HepG2 (cell line): ENCODE data around the gene ADI1. TPM values are rescaled to one million over a fixed set of nuclear protein-coding genes. Genes with fewer than 3 reads are reported as not detected.

Experiments used
- AKAP8 ChIP-seq: sonication (generic); formaldehyde crosslinking; IDR thresholded peaks from 2 replicates; pipeline ENCODE4 v1.5.1; 2020; ENCODE audit warnings: mild to moderate bottlenecking, missing genetic modification reagents
- ARNT ChIP-seq: fragments of 450-650 bp; IDR thresholded peaks from 2 replicates; pipeline ENCODE4 v1.6.1; 2017
- GATAD1 ChIP-seq: IDR thresholded peaks from 2 replicates; pipeline ENCODE4 v1.6.1; 2016; ENCODE audit warnings: missing genetic modification reagents, missing compliant biosample characterization
- HOXD1 ChIP-seq: sonication (generic); formaldehyde crosslinking; IDR thresholded peaks from 2 replicates; pipeline ENCODE4 v1.5.0; 2020; ENCODE audit warnings: missing genetic modification reagents
- ISX ChIP-seq: sonication (generic); formaldehyde crosslinking; conservative IDR thresholded peaks from 2 replicates; pipeline ENCODE4 v1.5.0; 2020; ENCODE audit warnings: missing genetic modification reagents
- LCORL ChIP-seq, 2 experiments: fragments of 450-650 bp in 1 of 2; sonication (generic) in 1 of 2; formaldehyde crosslinking in 1 of 2; IDR thresholded peaks; 2 replicates each; pipeline versions ENCODE4 v1.5.0 to v1.6.1; 2017 to 2020; ENCODE audit warnings: antibody characterized with exemption in 1 of 2, missing genetic modification reagents in 1 of 2
- SMYD3 ChIP-seq: sonication (generic); formaldehyde crosslinking; IDR thresholded peaks from 2 replicates; pipeline ENCODE4 v1.8.1; 2023; ENCODE audit warnings: mild to moderate bottlenecking, missing genetic modification reagents
- ZBTB20 ChIP-seq: sonication (generic); formaldehyde crosslinking; IDR thresholded peaks from 2 replicates; pipeline ENCODE4 v1.8.1; 2023; ENCODE audit warnings: missing genetic modification reagents, low read depth, mild to moderate bottlenecking, borderline replicate concordance
- ZNF441 ChIP-seq: sonication (generic); formaldehyde crosslinking; IDR thresholded peaks from 2 replicates; pipeline ENCODE4 v1.7.0; 2021; ENCODE audit warnings: missing genetic modification reagents, borderline replicate concordance
- ZNF720 ChIP-seq: sonication (generic); formaldehyde crosslinking; IDR thresholded peaks from 2 replicates; pipeline ENCODE4 v1.4.0; 2020; ENCODE audit warnings: missing genetic modification reagents
- polyA plus RNA-seq, 8 experiments: library from polyadenylated mRNA; depleted of rRNA in 3 of 8; stranded (reverse) in 7 of 8; unstranded in 1 of 8; fragments of >200 nt; fragmentation: Illumina TruSeq in 4 of 8; extraction: Trizol in 4 of 8; gene quantifications; 2 replicates each; pipeline versions ENCODE4 v1.2.1 to v1.2.3, GENCODE V29; 2011 to 2016; ENCODE audit warnings: low read depth in 4 of 8, missing spikeins in 1 of 8, mixed read lengths in 1 of 8; ENCODE audit not compliant: insufficient read depth in 1 of 8
- total RNA-seq, 5 experiments: library from RNA; depleted of rRNA; stranded (reverse); fragments of >200 nt; fragmentation: Illumina TruSeq; extraction: Trizol; gene quantifications; 2 replicates each; pipeline ENCODE4 v1.2.3, GENCODE V29; 2016; ENCODE audit warnings: low read depth in 1 of 5
- TF ChIP-seq, protein P1 (sequence below): sonication (generic); formaldehyde crosslinking; IDR thresholded peaks from 2 replicates; pipeline ENCODE4 v1.4.0; 2020; ENCODE audit warnings: missing genetic modification reagents
- TF ChIP-seq, protein P2 (sequence below): sonication (generic); formaldehyde crosslinking; IDR thresholded peaks from one replicate; pipeline ENCODE4 v1.5.1; 2020; ENCODE audit warnings: mild to moderate bottlenecking, missing genetic modification reagents; ENCODE audit errors: not compliant biosample characterization
- TF ChIP-seq, protein P3 (sequence below): sonication (generic); formaldehyde crosslinking; IDR thresholded peaks from 2 replicates; pipeline ENCODE4 v1.4.0; 2020; ENCODE audit warnings: missing genetic modification reagents, borderline replicate concordance
- TF ChIP-seq, protein P4 (sequence below): sonication (generic); formaldehyde crosslinking; IDR thresholded peaks from 2 replicates; pipeline ENCODE4 v1.5.0; 2020; ENCODE audit warnings: missing genetic modification reagents

Gene ADI1
- total and polyA plus RNA-seq, 2 of the 13 experiments (the other 11 are each of a cell fraction or from before 2014, with no cell fraction given), result 28.7 to 123 TPM

DNA sequence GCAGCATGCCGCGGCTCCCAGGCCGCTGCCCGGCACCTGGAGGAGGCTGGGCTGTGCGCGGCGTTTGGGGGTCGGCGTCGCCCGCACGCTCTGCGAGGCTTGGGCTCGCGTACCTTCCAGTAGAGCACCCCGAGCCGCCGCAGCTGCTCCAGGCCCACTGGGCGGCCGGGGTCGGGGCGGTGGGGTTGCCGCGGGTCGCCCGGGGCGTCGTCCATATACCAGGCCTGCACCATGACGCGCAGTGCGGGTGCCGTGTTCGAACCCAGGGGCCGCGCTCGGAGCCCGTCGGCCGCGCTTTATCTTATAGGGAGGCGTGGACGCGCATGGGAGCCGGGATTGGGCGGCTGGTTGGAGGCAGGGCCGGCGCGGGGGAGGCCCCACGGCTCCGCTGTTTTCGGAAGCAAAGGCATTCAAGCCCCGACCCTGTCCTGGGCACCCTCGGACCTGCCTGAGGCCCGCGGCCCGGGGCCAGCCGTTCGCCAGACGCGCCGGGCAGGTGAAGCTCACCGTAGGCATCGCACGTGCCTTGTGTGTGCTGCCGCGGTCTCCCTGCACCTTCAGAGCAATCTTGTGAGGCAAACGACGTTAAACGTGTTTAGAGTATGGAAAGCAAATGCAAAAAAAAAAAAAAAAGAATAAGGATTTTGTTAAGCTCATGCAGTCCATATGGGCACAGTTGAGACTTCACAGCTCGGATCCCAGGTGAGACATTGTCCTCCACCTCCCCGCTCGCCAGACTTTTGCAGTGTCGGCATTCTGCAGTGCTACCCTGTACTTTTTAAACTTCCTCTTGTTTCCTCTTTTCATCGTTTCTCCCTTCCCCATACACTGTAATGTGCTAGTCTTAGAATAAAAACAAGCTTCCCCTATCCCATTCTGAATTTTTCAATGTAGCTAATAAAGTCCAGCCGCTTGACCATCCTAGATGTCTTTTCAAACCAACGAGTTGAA, at the start of gene ADI1 (continued):
- peak; percentile 99 for TF ChIP-seq SMYD3
- TF ChIP-seq, protein P1, sequence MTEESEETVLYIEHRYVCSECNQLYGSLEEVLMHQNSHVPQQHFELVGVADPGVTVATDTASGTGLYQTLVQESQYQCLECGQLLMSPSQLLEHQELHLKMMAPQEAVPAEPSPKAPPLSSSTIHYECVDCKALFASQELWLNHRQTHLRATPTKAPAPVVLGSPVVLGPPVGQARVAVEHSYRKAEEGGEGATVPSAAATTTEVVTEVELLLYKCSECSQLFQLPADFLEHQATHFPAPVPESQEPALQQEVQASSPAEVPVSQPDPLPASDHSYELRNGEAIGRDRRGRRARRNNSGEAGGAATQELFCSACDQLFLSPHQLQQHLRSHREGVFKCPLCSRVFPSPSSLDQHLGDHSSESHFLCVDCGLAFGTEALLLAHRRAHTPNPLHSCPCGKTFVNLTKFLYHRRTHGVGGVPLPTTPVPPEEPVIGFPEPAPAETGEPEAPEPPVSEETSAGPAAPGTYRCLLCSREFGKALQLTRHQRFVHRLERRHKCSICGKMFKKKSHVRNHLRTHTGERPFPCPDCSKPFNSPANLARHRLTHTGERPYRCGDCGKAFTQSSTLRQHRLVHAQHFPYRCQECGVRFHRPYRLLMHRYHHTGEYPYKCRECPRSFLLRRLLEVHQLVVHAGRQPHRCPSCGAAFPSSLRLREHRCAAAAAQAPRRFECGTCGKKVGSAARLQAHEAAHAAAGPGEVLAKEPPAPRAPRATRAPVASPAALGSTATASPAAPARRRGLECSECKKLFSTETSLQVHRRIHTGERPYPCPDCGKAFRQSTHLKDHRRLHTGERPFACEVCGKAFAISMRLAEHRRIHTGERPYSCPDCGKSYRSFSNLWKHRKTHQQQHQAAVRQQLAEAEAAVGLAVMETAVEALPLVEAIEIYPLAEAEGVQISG, result peak; percentile 86
- peak; percentile 95 for TF ChIP-seq AKAP8
- TF ChIP-seq, protein P2, sequence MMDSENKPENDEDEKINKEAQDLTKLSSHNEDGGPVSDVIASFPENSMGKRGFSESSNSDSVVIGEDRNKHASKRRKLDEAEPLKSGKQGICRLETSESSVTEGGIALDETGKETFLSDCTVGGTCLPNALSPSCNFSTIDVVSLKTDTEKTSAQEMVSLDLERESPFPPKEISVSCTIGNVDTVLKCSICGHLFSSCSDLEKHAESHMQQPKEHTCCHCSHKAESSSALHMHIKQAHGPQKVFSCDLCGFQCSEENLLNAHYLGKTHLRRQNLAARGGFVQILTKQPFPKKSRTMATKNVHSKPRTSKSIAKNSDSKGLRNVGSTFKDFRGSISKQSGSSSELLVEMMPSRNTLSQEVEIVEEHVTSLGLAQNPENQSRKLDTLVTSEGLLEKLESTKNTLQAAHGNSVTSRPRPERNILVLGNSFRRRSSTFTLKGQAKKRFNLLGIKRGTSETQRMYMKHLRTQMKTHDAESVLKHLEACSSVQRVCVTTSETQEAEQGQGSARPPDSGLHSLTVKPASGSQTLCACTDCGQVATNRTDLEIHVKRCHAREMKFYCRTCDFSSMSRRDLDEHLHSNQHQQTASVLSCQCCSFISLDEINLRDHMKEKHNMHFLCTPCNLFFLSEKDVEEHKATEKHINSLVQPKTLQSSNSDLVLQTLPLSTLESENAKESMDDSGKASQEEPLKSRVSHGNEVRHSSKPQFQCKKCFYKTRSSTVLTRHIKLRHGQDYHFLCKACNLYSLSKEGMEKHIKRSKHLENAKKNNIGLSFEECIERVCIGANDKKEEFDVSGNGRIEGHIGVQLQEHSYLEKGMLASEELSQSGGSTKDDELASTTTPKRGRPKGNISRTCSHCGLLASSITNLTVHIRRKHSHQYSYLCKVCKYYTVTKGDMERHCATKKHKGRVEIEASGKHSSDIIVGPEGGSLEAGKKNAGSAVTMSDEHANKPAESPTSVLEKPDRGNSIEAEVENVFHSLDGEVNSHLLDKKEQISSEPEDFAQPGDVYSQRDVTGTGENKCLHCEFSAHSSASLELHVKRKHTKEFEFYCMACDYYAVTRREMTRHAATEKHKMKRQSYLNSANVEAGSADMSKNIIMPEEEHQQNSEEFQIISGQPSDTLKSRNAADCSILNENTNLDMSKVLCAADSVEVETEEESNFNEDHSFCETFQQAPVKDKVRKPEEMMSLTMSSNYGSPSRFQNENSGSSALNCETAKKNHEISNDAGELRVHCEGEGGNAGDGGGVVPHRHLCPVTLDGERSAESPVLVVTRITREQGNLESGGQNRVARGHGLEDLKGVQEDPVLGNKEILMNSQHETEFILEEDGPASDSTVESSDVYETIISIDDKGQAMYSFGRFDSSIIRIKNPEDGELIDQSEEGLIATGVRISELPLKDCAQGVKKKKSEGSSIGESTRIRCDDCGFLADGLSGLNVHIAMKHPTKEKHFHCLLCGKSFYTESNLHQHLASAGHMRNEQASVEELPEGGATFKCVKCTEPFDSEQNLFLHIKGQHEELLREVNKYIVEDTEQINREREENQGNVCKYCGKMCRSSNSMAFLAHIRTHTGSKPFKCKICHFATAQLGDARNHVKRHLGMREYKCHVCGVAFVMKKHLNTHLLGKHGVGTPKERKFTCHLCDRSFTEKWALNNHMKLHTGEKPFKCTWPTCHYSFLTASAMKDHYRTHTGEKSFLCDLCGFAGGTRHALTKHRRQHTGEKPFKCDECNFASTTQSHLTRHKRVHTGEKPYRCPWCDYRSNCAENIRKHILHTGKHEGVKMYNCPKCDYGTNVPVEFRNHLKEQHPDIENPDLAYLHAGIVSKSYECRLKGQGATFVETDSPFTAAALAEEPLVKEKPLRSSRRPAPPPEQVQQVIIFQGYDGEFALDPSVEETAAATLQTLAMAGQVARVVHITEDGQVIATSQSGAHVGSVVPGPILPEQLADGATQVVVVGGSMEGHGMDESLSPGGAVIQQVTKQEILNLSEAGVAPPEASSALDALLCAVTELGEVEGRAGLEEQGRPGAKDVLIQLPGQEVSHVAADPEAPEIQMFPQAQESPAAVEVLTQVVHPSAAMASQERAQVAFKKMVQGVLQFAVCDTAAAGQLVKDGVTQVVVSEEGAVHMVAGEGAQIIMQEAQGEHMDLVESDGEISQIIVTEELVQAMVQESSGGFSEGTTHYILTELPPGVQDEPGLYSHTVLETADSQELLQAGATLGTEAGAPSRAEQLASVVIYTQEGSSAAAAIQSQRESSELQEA (CRISPR knock-in tag), result peak; percentile 100
- no peak; the same call in 1 of the 2 replicates for TF ChIP-seq GATAD1 (CRISPR knock-in tag)
- no peak for TF ChIP-seq ISX (CRISPR knock-in tag)
- TF ChIP-seq ZNF720, result peak; percentile 53; the same call in 1 of the 2 replicates
- TF ChIP-seq, protein P3, sequence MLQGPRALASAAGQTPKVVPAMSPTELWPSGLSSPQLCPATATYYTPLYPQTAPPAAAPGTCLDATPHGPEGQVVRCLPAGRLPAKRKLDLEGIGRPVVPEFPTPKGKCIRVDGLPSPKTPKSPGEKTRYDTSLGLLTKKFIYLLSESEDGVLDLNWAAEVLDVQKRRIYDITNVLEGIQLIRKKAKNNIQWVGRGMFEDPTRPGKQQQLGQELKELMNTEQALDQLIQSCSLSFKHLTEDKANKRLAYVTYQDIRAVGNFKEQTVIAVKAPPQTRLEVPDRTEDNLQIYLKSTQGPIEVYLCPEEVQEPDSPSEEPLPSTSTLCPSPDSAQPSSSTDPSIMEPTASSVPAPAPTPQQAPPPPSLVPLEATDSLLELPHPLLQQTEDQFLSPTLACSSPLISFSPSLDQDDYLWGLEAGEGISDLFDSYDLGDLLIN (CRISPR knock-in tag), result no peak; the same call in 1 of the 2 replicates
- TF ChIP-seq, protein P4, sequence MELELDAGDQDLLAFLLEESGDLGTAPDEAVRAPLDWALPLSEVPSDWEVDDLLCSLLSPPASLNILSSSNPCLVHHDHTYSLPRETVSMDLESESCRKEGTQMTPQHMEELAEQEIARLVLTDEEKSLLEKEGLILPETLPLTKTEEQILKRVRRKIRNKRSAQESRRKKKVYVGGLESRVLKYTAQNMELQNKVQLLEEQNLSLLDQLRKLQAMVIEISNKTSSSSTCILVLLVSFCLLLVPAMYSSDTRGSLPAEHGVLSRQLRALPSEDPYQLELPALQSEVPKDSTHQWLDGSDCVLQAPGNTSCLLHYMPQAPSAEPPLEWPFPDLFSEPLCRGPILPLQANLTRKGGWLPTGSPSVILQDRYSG (CRISPR knock-in tag), result peak; percentile 91
- TF ChIP-seq LCORL (IDR thresholded peaks at IDR 0.05), result no peak
- TF ChIP-seq LCORL (CRISPR knock-in tag; IDR thresholded peaks at IDR 0.05), result peak; percentile 86
- no peak for TF ChIP-seq ARNT
- peak; percentile 6; the same call in 1 of the 2 replicates for TF ChIP-seq ZNF441
- TF ChIP-seq ZBTB20, result peak; percentile 53
- peak; percentile 60; the same call in 1 of the 2 replicates for TF ChIP-seq HOXD1 (CRISPR knock-in tag)
